Measurements from ENCODE around the gene CCDC141.

CCDC141 gene

DNA sequence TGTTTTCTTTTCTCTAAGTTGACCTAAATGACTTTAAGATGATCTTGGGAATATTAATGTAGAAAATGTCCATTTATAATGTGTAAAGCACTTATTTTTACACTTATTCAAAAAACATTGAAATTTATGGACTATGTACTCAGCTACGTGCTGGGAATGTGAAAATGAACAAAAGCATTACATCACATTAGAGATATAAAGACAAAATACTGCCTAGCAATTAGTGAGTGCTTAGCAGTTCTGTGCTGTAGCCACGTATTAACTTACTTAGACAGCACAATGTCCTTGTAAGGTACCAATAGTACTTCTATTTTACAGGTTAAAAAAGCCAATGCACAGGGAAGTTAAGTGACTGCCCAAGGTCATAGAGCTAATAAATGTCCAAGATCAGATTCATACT, 138.9 kb downstream of the CCDC141 start:
- no peak for DNase-seq (ENCODE audit: low read depth in 2 of 2)

DNA sequence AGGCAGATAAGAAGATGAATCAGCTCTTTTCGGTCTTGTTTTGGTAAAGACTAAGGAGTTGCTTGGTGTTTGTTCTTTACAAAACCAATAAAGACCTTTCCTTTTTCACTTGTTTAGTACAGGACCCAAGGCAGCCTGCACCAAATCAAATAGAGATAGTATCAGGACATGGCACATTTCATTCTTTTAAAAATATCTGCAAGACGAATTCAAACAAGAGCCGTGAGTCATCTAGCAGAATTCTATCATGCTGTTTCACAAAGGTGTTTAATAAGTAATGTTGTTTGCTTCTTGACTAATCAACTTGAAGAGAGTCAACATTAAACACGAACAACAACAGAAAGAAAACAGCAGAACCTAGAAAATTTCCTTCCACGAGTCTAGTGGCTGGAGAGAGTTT, 139.9 kb downstream of the CCDC141 start:
- no peak for DNase-seq (ENCODE audit: low read depth in 2 of 2)

DNA sequence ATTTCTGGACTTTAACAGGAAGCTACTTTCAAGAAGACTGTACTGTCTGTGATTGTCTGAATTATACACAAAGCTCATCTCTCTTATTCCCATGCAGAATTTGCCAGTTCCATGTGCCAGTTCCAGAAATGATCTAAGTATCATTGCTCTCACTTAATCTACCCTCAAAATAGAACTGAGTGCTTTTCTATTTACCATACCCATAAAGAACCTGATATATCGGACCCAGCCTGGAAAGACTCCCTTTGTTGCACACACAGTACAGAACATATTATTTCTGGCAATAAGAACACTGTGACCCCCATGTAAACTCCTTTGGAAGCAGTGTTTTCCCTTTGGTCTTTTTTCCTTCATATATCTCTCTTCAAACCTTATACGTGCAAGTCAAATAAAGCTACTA, 140.4 kb downstream of the CCDC141 start:
- DNase-seq (ENCODE audit: low read depth in 2 of 2) = no peak

DNA sequence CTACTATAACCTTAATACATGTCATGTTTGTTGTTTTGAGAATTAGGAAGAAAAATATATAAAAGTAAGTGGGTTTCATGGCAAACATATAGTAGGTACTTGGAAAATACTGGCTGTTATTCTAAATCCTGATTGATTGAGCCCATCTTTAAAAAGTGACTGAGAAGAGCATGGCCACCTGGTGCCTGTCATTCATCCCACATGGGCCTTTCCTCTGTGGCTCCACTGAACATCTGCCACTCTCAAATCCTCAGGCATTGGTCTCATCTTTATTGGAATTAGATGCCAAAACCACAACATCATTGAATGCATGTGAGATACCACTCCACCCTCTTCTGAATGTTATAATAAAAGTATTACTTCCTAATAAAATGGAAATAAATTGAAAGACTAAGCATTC, 141.1 kb downstream of the CCDC141 start:
- no peak for DNase-seq (ENCODE audit: low read depth in 2 of 2)

DNA sequence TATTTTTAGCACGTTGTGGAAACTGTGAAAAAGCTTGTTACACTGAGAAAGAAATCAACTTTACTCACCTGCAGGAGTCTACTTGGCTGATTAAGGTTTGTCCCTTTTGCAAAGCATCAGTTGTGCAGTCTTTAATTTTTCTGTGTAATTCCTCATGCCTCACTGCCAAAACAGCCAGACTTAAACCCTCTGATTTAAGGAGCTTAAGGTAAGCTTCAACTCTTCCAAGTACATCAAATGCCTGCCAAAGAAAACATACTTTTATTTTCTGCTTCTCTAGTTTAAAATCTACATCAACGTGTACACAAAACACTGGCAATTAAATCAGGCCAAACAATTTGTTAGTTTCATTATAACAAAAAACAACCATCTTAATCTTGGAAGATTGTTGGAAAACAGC, 144.7 kb downstream of the CCDC141 start:
- no peak for DNase-seq (ENCODE audit: low read depth in 2 of 2)

DNA sequence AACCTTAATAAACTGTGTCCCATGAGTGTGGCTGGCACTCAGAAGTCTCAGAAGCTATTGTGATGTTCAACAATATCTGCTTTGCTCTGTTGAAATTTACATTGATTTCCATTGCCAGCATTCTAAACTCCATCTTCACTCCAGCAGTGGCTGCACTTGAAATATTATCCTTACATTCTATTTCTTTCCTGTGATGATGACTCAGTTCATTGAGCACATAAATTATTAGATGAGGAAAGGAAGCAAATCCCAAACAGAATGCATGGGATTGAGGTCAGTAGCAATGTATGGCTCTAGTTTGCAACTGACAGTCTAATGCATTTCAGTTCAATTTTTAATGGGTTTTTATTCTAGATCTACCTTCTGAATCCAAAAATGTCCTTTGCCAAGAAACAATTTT, 150.3 kb downstream of the CCDC141 start:
- DNase-seq (ENCODE audit: low read depth in 2 of 2) = no peak

DNA sequence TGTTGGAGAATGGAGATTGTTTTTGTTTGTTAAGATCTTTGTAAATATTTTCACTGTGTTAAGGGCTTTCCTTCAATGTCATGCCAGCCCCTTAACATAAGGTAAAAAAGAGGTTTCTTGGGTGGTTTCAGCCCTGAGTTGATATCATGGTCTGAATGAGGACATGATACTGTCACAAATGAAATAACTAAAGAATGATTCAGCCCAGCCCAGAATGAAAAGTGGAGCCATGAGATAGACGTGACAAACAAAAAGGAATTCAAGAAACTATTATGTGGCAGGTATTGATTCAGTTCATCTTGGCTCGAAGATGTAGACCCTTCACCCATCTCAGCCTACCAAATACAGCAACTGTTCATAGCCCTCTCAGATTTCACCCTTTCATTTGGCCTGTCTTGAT, 154.1 kb downstream of the CCDC141 start:
- DNase-seq (ENCODE audit: low read depth in 2 of 2) = no peak

DNA sequence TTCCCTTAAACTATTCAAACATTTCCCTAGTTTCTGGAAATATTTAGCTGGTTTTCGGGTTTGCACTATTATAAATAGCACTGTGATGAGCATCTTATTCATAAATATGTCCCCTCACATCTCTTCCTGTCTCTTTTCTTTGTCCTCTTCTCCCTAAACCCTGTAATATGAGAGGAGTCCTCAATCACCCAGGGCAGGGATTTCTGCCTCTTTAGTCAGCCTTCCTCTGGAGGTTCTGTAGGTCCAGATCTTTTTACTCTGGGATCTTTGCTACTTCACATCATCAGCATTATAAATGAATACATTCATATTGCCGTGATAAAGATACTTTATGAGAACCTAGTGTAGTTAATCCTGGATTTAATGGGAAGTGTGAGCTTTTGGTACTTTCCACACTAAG, 154.8 kb downstream of the CCDC141 start:
- no peak for DNase-seq (ENCODE audit: low read depth in 2 of 2)

DNA sequence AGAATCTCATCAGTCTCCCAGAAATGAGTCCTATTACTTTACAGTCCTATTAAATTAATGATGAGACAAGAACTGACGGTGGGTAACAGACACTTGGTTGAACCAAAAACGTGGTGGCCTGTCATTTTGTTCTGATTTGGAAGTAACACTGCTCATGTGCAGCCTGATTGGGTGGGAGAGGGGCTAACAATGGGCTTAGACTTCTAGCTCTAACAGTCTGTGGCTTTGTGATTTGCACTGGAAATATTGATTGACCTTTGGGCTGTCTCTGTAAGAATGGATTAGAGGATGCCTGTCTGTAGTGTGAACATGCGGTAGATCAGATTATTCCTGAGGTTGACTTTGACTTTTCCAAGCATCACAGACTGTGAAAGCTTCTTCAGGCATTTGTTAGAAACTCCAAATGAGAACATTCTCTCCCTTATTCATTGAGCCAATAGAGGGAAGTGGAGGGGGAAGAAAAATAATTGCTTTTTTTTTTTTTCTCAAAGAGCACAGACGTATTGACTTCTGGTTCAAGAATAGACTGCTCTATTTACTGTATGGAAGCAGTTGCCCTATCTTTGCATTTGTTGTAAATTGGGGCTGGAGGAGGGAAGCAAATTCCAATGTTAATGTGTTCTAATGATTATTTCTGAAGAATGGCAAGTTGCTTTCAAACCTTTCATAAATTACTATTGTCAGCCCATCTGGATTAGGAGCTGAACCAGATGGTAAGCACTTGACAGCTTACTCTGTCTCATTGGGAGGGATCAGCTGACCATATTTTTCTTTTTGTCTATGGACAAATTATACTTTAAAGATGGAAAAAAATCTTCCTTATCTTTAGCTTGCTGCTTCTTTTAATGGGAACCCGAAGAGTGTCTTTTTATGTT, 156.9 kb downstream of the CCDC141 start:
- DNase-seq (ENCODE audit: low read depth in 2 of 2) = no peak

DNA sequence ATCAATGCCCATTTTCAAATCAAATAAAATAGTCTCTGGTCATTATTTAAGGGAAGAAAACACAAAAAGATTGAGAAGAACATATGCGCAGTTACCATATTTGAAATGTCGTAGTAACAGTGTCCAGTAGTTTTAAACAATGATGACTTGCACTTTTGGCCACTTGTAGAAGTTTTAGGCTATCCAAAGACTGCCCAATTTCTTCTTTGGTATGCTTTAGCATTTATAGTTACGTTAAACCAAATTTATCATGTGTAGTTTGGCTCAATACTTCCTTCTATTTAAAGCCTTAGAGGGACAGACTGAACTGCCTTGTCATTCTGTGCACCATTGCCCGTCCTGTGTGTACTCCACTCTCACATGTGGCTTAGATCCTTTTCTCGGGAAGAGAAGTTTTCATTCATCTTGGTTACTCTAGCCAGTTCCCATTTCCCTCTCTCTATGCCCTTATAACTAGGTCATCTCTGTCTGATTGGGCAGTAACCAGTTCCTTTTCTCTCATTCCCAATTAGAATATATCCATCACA, 157.9 kb downstream of the CCDC141 start:
- no peak for DNase-seq (ENCODE audit: low read depth in 2 of 2)

DNA sequence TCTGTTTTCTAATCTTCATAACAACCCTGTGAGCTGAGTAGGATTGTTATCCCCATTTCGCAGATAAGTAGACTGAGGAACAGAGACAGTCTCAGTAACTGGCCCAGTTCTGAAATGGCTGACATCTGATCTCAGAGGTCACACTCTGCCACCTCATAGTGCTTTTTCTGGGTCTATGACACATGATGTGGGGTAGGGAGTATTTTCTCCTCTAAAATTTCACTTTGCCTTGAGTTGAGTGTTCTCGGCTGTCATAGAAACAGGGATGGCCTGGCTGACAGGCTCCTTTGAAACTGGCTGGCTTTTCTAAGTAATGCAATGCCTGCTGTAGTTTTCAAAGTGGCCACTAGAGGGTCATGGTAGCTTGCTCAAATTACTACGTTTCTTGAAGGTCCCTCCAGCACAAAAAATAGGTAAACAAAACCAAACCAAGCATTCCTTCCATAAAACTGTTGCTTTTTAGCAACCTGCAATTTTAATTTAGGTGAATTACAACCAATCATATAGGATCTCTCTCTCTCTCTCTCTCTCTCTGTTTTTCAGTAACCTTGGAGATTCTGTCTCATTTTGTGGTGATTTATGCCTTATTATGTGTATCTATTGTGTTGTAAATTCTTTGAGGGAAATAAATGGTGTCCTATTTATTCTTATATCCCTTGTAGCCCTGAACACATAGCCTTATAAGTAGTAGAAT, 158.5 kb downstream of the CCDC141 start:
- DNase-seq (ENCODE audit: low read depth in 2 of 2) = peak; percentile 6 to 36

DNA sequence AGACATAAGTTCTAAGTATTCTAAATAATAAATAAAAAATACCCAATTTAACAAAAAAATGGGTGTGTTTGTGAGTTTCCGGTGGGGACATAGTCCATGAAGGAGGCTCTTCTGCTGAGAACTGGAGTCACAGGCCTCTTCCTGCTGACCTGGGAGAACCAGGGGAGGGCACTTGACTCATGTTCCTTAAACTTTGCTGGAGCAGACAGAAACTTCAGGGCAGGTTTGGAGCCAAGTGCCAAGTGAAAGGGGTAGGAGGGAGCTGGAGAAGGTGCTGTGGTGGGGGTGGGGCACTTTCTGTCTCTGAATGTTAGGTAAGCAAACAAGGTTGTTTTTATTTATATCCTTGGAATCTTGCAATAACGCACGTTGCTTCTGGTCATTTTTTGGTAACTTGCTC, 163.9 kb downstream of the CCDC141 start:
- DNase-seq (ENCODE audit: low read depth in 2 of 2) = no peak

DNA sequence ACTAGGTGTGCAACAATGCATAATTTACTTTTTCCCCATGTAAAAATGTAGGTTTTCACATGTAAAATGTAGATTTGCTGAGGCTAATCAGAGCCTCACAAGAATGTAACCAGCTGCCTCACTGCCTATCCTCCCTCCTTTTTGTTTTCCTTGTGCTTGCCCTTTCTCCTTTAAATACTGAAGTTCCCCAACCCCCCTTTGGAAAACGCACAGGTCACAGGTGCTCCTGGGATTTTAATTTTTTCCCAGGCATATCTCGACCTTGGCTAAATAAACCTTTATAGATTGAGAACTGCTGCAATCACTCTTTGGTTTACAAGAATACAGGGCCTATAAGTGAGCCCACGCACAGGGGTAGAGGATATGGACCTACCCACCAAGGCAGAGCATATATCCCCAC, 165.5 kb downstream of the CCDC141 start:
- no peak for DNase-seq (ENCODE audit: low read depth in 2 of 2)

DNA sequence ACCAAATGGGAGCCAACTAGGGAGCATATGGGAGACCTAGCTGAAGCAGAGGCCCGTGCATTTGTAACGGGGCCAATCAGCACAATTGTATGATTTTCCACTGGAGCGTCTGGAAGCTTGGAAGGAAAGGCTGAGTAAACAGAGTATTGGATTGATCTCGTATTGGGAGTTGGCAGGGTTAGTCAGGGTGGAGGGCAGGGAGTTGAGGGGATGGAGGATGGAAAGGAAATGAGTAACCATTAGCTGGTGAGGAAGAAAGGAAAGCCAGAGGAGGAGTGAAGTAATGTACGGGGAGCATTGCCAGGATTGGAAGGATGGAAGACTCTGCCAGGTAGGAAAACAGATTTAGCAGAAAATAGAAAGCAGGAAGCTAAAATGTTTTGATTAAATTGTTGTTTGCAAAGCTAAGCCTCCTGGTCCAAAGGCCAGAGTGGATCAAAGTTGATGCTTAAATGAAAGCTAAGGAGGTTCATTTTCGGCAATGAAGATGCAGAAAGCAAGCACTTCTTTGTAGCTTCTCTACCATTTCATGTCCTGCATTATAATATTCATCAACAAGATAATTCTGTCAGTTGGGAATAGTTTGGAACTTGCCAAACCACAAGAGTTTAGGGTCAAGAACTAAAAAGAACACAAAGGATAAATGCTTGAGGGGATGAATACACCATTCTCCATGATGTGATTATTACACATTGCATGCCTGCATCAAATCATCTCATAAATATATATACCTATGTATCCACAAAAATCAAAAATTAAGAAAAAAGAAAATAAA, 167.1 kb downstream of the CCDC141 start:
- no peak for DNase-seq (ENCODE audit: low read depth in 2 of 2)

DNA sequence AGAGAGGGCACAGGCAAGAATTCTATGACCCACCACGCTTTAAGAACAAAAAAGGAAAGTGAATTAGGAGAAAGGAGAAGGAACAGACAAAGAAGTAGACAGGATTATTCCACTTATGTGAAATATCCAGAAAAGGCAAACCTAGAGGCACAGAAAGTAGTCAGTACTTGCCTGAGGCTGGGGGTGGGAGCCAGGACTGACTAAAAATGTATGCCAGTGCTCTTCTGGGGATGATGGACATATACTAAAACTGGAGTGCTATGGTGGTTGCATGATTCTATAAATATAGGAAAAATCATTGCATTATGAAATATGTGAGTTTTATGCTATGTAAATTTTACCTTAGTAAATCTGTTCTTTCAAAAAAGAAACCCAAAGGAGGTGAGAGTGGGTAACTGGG, 168.9 kb downstream of the CCDC141 start:
- DNase-seq (ENCODE audit: low read depth in 2 of 2) = no peak

DNA sequence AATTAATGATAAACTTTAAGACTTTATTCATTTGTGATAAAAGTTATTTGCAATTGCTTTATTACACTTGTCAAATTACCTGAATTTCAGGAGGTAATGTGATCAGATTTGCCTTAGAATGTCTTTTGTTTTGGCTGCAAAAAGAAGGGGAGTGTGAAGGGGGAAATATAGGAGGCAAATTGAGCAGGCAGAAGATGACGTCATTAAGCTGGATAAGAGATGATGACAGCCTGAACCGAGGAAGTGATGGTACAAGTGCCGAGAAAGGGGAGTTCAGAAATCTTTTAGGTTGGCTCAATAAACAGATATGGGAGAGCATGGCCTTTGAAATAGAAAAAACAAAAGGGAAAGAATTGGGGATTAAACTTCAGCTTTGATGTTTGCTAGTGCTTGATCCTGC, 169.7 kb downstream of the CCDC141 start:
- DNase-seq (ENCODE audit: low read depth in 2 of 2) = no peak

DNA sequence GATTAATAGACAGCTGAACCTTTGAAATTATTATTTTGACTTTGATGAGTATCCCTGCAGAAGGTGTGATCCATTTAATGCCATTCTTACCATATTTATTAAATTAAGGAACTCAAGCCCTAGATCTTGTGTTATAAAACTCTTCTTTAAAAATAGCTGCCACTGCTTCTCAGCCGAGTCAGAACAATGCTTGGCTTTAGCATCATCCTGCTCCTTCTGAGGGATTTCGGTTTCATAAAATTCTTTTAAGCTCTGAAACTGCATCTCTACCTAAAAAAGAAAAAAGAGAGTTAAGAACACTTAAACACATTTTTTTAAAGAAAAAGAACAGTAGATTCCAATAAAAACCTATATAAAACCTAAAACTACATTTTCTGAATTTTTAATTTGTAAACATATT, 172.1 kb downstream of the CCDC141 start:
- no peak for DNase-seq (ENCODE audit: low read depth in 2 of 2)

DNA sequence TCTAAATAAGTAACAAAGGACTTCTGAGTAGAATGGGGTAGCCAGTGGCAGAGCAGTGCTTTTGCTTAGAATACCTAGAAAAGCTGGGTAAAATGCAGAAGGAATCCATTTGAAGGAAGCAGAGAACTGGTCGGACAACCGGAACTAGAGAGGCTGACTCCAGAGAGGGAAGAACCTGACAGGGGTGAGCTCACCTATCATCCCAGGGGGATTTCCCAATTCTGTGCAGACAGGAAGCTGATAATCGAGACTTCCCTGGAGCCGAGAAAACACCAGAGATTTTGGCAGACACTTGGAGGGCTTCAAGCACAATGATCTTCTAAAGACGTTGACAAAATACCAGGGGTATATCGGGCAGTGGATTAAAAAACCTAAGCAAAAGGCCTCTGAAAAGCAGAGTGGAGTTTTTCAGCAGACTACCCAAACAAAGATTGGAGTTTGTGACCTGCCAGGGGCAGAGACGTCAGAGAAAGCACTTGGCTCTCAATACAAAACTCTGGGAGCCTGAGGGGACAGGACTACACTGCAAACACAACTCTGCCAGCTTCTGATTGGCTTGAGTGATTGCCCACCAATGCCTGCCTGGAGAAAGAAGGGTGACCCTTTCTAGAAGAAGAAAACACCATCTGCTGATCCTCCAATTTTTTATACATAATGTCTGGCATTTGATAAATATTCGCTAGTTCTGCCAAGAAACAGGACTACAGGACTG, 175.3 kb downstream of the CCDC141 start:
- DNase-seq (ENCODE audit: low read depth in 2 of 2) = no peak

DNA sequence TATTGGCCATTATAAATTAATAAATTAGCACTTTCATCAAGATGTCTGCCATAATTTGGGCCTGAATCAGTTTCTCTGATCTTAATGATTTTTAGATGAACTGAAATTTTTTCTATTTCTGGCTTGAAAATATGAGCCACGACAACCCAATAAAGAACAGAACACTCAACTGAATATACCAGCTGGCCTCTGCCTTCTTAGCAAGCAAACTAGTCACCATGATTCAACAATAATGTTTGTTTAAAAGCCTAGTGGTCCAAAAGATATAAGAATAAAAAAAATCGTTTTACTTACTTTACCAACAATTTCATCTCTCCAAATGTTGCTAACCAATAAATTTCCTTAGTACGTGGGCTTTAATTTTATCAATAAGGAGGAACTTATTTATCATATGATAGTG, 176.0 kb downstream of the CCDC141 start:
- no peak for DNase-seq (ENCODE audit: low read depth in 2 of 2)

DNA sequence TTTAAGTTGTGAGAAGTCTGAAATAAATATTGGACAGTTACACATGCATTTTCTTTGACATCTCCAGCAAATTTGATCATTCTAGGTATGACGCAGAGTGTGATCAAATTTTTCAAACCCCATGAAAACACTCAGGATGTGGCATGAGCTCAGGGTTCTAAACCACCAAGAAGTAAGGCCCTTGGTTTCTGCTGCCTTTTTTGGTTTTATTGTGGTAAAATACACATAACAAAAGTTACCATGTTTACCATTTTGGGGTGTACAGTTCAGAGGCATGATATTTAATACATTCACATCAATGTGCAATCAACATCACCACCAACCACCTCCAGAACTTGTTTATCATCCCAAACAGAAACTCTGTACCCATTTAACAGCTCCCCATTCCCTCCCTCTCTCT, 178.4 kb downstream of the CCDC141 start:
- DNase-seq (ENCODE audit: low read depth in 2 of 2) = no peak

DNA sequence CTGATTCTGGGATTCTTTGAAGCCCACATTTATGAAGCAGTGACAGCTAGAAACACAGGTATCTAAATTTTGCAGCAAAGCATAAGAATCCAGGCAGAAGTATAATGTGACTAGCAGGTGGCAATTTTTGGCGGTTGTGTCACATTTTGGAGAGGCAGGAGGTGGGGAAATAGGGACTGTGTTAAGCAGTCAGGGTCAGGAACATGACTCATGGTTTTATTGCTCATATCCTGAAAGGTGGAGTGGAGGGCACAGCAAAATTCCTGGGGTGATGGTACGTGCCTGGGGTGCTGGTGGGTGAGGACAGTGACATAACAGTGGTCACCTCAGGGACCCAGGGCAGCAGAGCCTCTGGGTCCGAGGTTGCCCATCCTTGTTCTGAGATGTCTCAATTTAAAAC, 179.2 kb downstream of the CCDC141 start:
- no peak for DNase-seq (ENCODE audit: low read depth in 2 of 2)

DNA sequence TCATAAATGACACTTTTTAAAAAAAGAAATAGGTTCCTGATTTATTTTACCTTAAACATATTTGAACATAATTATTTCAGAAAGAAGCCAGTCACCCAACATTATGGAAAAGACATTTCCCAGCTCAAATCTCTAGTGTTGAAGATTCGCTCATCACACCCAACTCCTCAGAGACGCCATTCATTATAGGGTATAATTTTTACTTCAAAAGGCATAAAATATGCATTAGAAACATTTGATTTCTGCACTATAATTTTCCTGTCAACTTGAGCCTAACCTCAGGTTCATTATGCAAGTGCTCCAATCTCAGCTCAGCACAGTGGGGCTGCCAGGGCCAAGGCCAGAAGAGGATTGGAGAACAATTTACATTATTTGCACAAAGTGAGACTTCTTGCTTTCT, 183.9 kb downstream of the CCDC141 start:
- no peak for DNase-seq (ENCODE audit: low read depth in 2 of 2)
